Endothelial cell of umbilical vein (primary cell): ENCODE measurements around the gene PGD.

Experiments used
- CTCF ChIP-seq, 2 donors: IDR thresholded peaks; 1 replicate in 1 of 2; 2 replicates in 1 of 2; pipeline ENCODE4 v1.5.1; 2011; ENCODE audit warnings: low read length in 2 of 2, mild to moderate bottlenecking in 2 of 2, moderate library complexity in 2 of 2, control low read depth in 1 of 2, inconsistent platforms in 1 of 2, low read depth in 1 of 2; ENCODE audit not compliant: insufficient read depth in 1 of 2; ENCODE audit errors: extremely low read depth in 1 of 2
- EZH2 ChIP-seq: IDR thresholded peaks from 2 replicates; pipeline ENCODE4 v1.6.1; 2012; ENCODE audit warnings: borderline replicate concordance, low read depth, mild to moderate bottlenecking, moderate library complexity, low read length, inconsistent platforms; ENCODE audit not compliant: severe bottlenecking
- JUN ChIP-seq: IDR thresholded peaks from 2 replicates; pipeline ENCODE4 v1.6.1; 2011; ENCODE audit warnings: borderline replicate concordance, low read depth; ENCODE audit not compliant: insufficient read length, insufficient read depth
- MAX ChIP-seq: IDR thresholded peaks from 2 replicates; pipeline ENCODE4 v1.6.1; 2011; ENCODE audit not compliant: insufficient read depth, insufficient read length
- POLR2A ChIP-seq: IDR thresholded peaks from 2 replicates; pipeline ENCODE4 v1.6.1; 2012; ENCODE audit warnings: low read depth, mild to moderate bottlenecking, control low read depth, low read length

- TF ChIP-seq JUN, result no peak
- no peak for TF ChIP-seq CTCF (IDR thresholded peaks at IDR 0.05; ENCODE audit: extremely low read depth in 1 of 2, insufficient read depth in 1 of 2, low read depth in 1 of 2, low read length in 2 of 2)
- no peak for TF ChIP-seq POLR2A
- no peak for TF ChIP-seq MAX
- TF ChIP-seq EZH2, result no peak
These were observed 24.4 kb upstream of the PGD start for GRCh38 chr1:10374442-10374860.
